ENCODE measurements around the gene HARBI1. TPM values are rescaled to one million over a fixed set of nuclear protein-coding genes. Genes with fewer than 3 reads are reported as not detected.

Gene HARBI1
- total and polyA plus RNA-seq, 2 of the 8 experiments (the other 6 are each of a cell fraction or from before 2014, with no cell fraction given): 3.8 to 5.1 TPM

GRCh38 chr11:46609386-46609785 is 7.6 kb downstream of the HARBI1 start:
- H3K9ac ChIP-seq (replicated peaks in 1 of 4; ENCODE audit: extremely low read depth in 1 of 4, low read depth in 3 of 4, low read length in 3 of 4): no peak overlapping the region
- no peak overlapping the region for H3K4me2 ChIP-seq (ENCODE audit: insufficient read depth in 1 of 2, low read depth in 2 of 2, low read length in 2 of 2)
- no peak overlapping the region for H2BK20ac ChIP-seq (ENCODE audit: low read length)
- POLR2A ChIA-PET (ENCODE audit: partially characterized antibody): no interaction called here
- H3K27me3 ChIP-seq (replicated peaks in 1 of 4; ENCODE audit: control insufficient read depth in 3 of 4, extremely low read depth in 1 of 4, insufficient read depth in 3 of 4, low read length in 3 of 4): no peaks in the 10 kb centered on the region
- no peaks in the 10 kb centered on the region for H3K9me3 ChIP-seq (ENCODE audit: insufficient read depth in 2 of 2, low read depth in 1 of 2, low read length in 1 of 2)
- DNase-seq (ENCODE audit: low read depth in 1 of 2, low spot score in 2 of 2) (no peak), FAIRE-seq (no peak)
- no peak overlapping the region for H2BK120ac ChIP-seq (replicated peaks; ENCODE audit: low read depth, low read length)
- no peak overlapping the region for H3K18ac ChIP-seq (ENCODE audit: extremely low read depth, low read length)
- H3K36me3 ChIP-seq (ENCODE audit: control insufficient read depth in 2 of 4, insufficient read depth in 4 of 4, low read length in 3 of 4): no peaks in the 10 kb centered on the region
- no peak overlapping the region for H2BK5ac ChIP-seq (ENCODE audit: low read depth, low read length)
- no peak overlapping the region for H3K4me3 ChIP-seq (ENCODE audit: extremely low read depth in 1 of 4, insufficient read depth in 2 of 4, low read depth in 3 of 4, low read length in 4 of 4)
- no peak overlapping the region for H2BK12ac ChIP-seq (ENCODE audit: low read depth, low read length)
- no peak overlapping the region for H2AK5ac ChIP-seq (ENCODE audit: low read depth, low read length)
- no peak overlapping the region for H4K8ac ChIP-seq (ENCODE audit: extremely low read depth, insufficient read depth, low read length)
- CTCF ChIA-PET (ENCODE audit: partially characterized antibody): interaction anchor here (0.6 to 0.7 kb wide), 2 partner anchors 425 to 765 kb away, joined by 3 read pairs; no protein-coding TSS in a partner anchor
- H3K4me1 ChIP-seq (replicated peaks in 1 of 4; ENCODE audit: control insufficient read depth in 3 of 4, insufficient read depth in 4 of 4, low read length in 3 of 4): no peaks in the 10 kb centered on the region
- H4K91ac ChIP-seq (replicated peaks; ENCODE audit: insufficient read length, low read length): no peak overlapping the region
- no peaks in the 10 kb centered on the region for H4K20me1 ChIP-seq (replicated peaks in 1 of 2; ENCODE audit: control insufficient read depth in 1 of 2, insufficient read depth in 2 of 2, low read length in 2 of 2)
- no peaks in the 10 kb centered on the region for H3K79me1 ChIP-seq (ENCODE audit: low read depth, low read length)
- H3K4ac ChIP-seq (replicated peaks; ENCODE audit: insufficient read length, low read depth, low read length): no peak overlapping the region
- H4K5ac ChIP-seq (ENCODE audit: insufficient read length, low read depth, low read length): no peak overlapping the region
- H3K56ac ChIP-seq (replicated peaks; ENCODE audit: insufficient read length, low read depth, low read length): no peak overlapping the region
- no peak overlapping the region for H3K23ac ChIP-seq (ENCODE audit: insufficient read length)
- 89% methylated on average over 6 of the region's 6 CpGs; no CpG with 5 or more reads in 1 of the 2 experiments for WGBS, 2 experiments (ENCODE audit: extremely low coverage in 1 of 2, insufficient coverage in 1 of 2, insufficient read length in 1 of 2, insufficient replicate concordance in 2 of 2, low coverage in 1 of 2, low lambda C conversion rate in 2 of 2, missing lambda C conversion rate in 1 of 2)
- H2AFZ ChIP-seq (ENCODE audit: low read length): no peak overlapping the region
- TF ChIP-seq JUN (IDR thresholded peaks at IDR 0.05; ENCODE audit: low read depth, low read length) (no peak), SP4 (IDR thresholded peaks at IDR 0.05; ENCODE audit: low read length) (no peak)
- TF ChIP-seq, protein P1, sequence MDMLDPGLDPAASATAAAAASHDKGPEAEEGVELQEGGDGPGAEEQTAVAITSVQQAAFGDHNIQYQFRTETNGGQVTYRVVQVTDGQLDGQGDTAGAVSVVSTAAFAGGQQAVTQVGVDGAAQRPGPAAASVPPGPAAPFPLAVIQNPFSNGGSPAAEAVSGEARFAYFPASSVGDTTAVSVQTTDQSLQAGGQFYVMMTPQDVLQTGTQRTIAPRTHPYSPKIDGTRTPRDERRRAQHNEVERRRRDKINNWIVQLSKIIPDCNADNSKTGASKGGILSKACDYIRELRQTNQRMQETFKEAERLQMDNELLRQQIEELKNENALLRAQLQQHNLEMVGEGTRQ (IDR thresholded peaks at IDR 0.05; ENCODE audit: low read length): no peak
- H3K27ac ChIP-seq (ENCODE audit: low read depth, low read length): no peak overlapping the region
- no peak overlapping the region for H3K14ac ChIP-seq (ENCODE audit: insufficient read length)
- H3K79me2 ChIP-seq (ENCODE audit: control insufficient read depth in 1 of 2, insufficient read depth in 2 of 2, low read length in 2 of 2): no peaks in the 10 kb centered on the region
- 0 out of 2 replicates have a peak, but pooled peaks cover 1% of the 10 kb centered on the region for H3K23me2 ChIP-seq (ENCODE audit: low read depth, low read length)
- H2BK15ac ChIP-seq (ENCODE audit: low read length): no peak overlapping the region

All from H1 (cell line).